Esophagus muscularis mucosa (tissue), 2 donors: ENCODE results near the gene ZBTB17.
"Not testable (repeated sequence)": the region's sequence is repeated elsewhere in the genome, so short reads cannot be mapped to it uniquely, and the experiment has no call there.

Experiments
- EP300 ChIP-seq: sonication (generic); formaldehyde crosslinking; IDR thresholded peaks from one replicate; pipeline ENCODE4 v1.6.1; 2017; ENCODE audit warnings: antibody characterized with exemption
- POLR2A ChIP-seq: fragments of 450-650 bp; IDR thresholded peaks from one replicate; pipeline ENCODE4 v1.6.1; 2017; ENCODE audit warnings: antibody characterized with exemption, moderate library complexity, mild to moderate bottlenecking, low read depth

GRCh38 chr1:16020878-16021277, 45.0 kb upstream of the ZBTB17 start:
- not testable (repeated sequence) for TF ChIP-seq EP300, POLR2A
